Neural cell (in vitro differentiated cells): ENCODE measurements around the gene TBC1D14. TPM values are rescaled to one million over a fixed set of nuclear protein-coding genes. Genes with fewer than 3 reads are reported as not detected.

Experiments
- H2AFZ ChIP-seq: fragments of 200-600, 300-800 bp; sonication (generic), shearing (Covaris generic); 2 replicates; pipeline ENCODE4 v1.6.0; 2014; ENCODE audit warnings: low read depth, mild to moderate bottlenecking, antibody characterized with exemption, low read length, moderate library complexity
- H3F3A ChIP-seq: fragments of 200-600 bp; shearing (Covaris generic); 2 replicates; pipeline ENCODE4 v1.6.1; 2016; ENCODE audit warnings: mild to moderate bottlenecking, moderate library complexity, mixed read lengths, antibody characterized with exemption, low read length; ENCODE audit not compliant: insufficient read depth, poor library complexity, severe bottlenecking
- H3K27ac ChIP-seq: fragments of 200-600, 300-800 bp; sonication (generic), shearing (Covaris generic); 2 replicates; pipeline ENCODE4 v1.5.1; 2014; ENCODE audit warnings: mild to moderate bottlenecking, low read length, moderate library complexity
- H3K27me3 ChIP-seq: fragments of 300-800, 200-600 bp; sonication (generic), shearing (Covaris generic); 2 replicates; pipeline ENCODE4 v1.6.0; 2014; ENCODE audit warnings: mild to moderate bottlenecking, low read depth, low read length, moderate library complexity; ENCODE audit not compliant: insufficient read depth
- H3K36me3 ChIP-seq: fragments of 300-800, 200-600 bp; sonication (generic), shearing (Covaris generic); 2 replicates; pipeline ENCODE4 v1.5.1; 2014; ENCODE audit warnings: mild to moderate bottlenecking, antibody characterized with exemption, low read length, moderate library complexity; ENCODE audit not compliant: insufficient read depth
- H3K4me2 ChIP-seq: fragments of 300-800, 200-600 bp; sonication (generic), shearing (Covaris generic); 2 replicates; pipeline ENCODE4 v1.6.0; 2014; ENCODE audit warnings: mild to moderate bottlenecking, low read length
- H3K4me3 ChIP-seq: fragments of 300-800, 200-600 bp; sonication (generic), shearing (Covaris generic); 2 replicates; pipeline ENCODE4 v1.5.1; 2014; ENCODE audit warnings: mild to moderate bottlenecking, low read length, moderate library complexity
- H3K79me2 ChIP-seq: fragments of 200-600 bp; shearing (Covaris generic); replicated peaks from 2 replicates; pipeline ENCODE4 v1.6.0; 2014; ENCODE audit warnings: mild to moderate bottlenecking, low read length, moderate library complexity; ENCODE audit not compliant: insufficient read depth
- H3K9ac ChIP-seq: fragments of 300-800, 200-600 bp; sonication (generic), shearing (Covaris generic); 2 replicates; pipeline ENCODE4 v1.6.1; 2016; ENCODE audit warnings: mild to moderate bottlenecking, low read length, mixed read lengths
- H3K9me2 ChIP-seq: fragments of 200-600 bp; shearing (Covaris generic); 2 replicates; pipeline ENCODE4 v1.6.1; 2016; ENCODE audit warnings: mild to moderate bottlenecking, low read length, mixed read lengths; ENCODE audit not compliant: insufficient read depth
- H3K9me3 ChIP-seq: fragments of 200-600, 300-800 bp; sonication (generic), shearing (Covaris generic); 2 replicates; pipeline ENCODE4 v1.6.1; 2016; ENCODE audit warnings: mild to moderate bottlenecking, mixed run types, low read length, moderate library complexity, mixed read lengths
- H4K20me1 ChIP-seq: fragments of 200-600 bp; shearing (Covaris generic); 2 replicates; pipeline ENCODE4 v1.6.1; 2016; ENCODE audit warnings: mild to moderate bottlenecking, mixed run types; ENCODE audit not compliant: insufficient read depth
- EP300 ChIP-seq: fragments of 450-650 bp; conservative IDR thresholded peaks from 2 replicates; pipeline ENCODE4 v1.6.1; 2014; ENCODE audit warnings: antibody characterized with exemption, mild to moderate bottlenecking, moderate library complexity; ENCODE audit not compliant: poor library complexity, severe bottlenecking
- EZH2 ChIP-seq: fragments of 200-600, 300-800 bp; shearing (Covaris generic), sonication (generic); IDR thresholded peaks from 2 replicates; pipeline ENCODE4 v1.6.1; 2014; ENCODE audit warnings: antibody characterized with exemption, low read length, borderline replicate concordance, mild to moderate bottlenecking; ENCODE audit not compliant: insufficient read depth, poor library complexity, severe bottlenecking
- POLR2AphosphoS5 ChIP-seq: IDR thresholded peaks from 2 replicates; pipeline ENCODE4 v1.6.1; 2012
- TAF1 ChIP-seq: IDR thresholded peaks from 2 replicates; pipeline ENCODE4 v1.6.1; 2012; ENCODE audit warnings: low read depth
- polyA plus RNA-seq: library from polyadenylated mRNA; depleted of rRNA; stranded (reverse); fragments of >200 nt; gene quantifications from 2 replicates; pipeline ENCODE4 v1.2.3, GENCODE V29; 2014
- TF ChIP-seq, protein P1 (sequence below): IDR thresholded peaks from 2 replicates; pipeline ENCODE4 v1.6.1; 2012; ENCODE audit warnings: borderline replicate concordance

The TBC1D14 gene
- polyA plus RNA-seq, 1 donor from 2014 or later: 125 TPM

GRCh38 chr4:6969826-6970800 lies 60.5 kb downstream of the TBC1D14 start:
- Histone ChIP-seq H3K9me3 (no peaks in the 10 kb centered on the region), H3K27ac (no peak overlapping the region), H3K27me3 (no peaks in the 10 kb centered on the region), H3K9me2 (no peaks in the 10 kb centered on the region), H3K4me2 (no peak overlapping the region), H3K9ac (no peak overlapping the region), H3F3A (no peaks in the 10 kb centered on the region), H3K4me3 (no peak overlapping the region), H2AFZ (no peak overlapping the region), H3K36me3 (no peaks in the 10 kb centered on the region), H3K79me2 (no peaks in the 10 kb centered on the region), H4K20me1 (no peaks in the 10 kb centered on the region)
- TF ChIP-seq TAF1: no peak
- no peak for TF ChIP-seq EP300
- TF ChIP-seq POLR2AphosphoS5: no peak
- TF ChIP-seq EZH2: no peak
- TF ChIP-seq, protein P1, sequence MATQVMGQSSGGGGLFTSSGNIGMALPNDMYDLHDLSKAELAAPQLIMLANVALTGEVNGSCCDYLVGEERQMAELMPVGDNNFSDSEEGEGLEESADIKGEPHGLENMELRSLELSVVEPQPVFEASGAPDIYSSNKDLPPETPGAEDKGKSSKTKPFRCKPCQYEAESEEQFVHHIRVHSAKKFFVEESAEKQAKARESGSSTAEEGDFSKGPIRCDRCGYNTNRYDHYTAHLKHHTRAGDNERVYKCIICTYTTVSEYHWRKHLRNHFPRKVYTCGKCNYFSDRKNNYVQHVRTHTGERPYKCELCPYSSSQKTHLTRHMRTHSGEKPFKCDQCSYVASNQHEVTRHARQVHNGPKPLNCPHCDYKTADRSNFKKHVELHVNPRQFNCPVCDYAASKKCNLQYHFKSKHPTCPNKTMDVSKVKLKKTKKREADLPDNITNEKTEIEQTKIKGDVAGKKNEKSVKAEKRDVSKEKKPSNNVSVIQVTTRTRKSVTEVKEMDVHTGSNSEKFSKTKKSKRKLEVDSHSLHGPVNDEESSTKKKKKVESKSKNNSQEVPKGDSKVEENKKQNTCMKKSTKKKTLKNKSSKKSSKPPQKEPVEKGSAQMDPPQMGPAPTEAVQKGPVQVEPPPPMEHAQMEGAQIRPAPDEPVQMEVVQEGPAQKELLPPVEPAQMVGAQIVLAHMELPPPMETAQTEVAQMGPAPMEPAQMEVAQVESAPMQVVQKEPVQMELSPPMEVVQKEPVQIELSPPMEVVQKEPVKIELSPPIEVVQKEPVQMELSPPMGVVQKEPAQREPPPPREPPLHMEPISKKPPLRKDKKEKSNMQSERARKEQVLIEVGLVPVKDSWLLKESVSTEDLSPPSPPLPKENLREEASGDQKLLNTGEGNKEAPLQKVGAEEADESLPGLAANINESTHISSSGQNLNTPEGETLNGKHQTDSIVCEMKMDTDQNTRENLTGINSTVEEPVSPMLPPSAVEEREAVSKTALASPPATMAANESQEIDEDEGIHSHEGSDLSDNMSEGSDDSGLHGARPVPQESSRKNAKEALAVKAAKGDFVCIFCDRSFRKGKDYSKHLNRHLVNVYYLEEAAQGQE: no peak

DNA sequence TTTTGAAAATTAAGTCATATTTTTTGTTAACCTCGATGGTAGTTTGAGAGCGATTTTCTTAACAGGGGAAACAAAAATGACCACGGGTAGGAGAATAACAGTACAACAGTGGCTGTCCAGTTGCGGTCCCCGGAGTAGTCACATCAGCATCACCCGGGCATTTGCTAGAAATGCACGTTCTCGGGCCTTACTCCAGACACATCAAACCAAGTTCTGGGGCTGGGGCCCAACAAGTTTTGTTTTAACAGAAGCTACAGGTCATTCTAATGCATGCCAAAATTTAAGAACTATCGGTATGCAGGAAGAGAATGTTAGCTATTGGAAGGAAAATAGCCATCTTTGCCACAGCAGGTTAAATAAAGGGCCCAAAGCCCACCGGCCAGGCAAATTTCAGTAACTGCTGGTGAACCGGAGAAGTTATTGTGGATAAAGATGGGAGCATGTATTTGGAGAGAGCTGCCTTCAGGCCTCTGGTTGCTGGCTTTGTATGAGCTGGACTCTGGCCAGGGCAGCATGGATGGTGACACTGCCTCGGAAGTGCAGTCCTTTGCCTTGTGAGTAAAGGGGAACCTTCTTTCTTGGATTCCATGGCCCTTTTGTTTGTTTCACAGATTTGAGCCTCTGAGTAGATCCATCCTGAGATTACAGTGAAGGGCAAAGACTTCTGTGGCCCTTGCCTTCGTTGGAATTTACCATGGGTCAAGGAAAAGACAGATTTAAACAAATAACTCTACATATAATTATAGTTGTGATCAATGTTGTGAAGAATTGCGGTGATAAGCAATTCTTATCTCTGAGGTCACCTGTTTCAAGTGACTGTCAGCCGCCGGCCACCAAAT lies 62.1 kb downstream of the TBC1D14 start:
- TF ChIP-seq, protein P1: no peak
- TF ChIP-seq POLR2AphosphoS5: no peak
- Histone ChIP-seq H2AFZ (no peak overlapping the region), H3K79me2 (no peaks in the 10 kb centered on the region), H3K4me2 (no peak overlapping the region), H3K27ac (no peak overlapping the region), H3K9me3 (no peaks in the 10 kb centered on the region), H4K20me1 (no peaks in the 10 kb centered on the region), H3K36me3 (no peaks in the 10 kb centered on the region), H3F3A (no peaks in the 10 kb centered on the region), H3K4me3 (no peak overlapping the region), H3K9ac (no peak overlapping the region), H3K9me2 (no peaks in the 10 kb centered on the region), H3K27me3 (no peaks in the 10 kb centered on the region)
